ENCODE measurements around the gene GPC5.
"Not testable (repeated sequence)": the region's sequence is repeated elsewhere in the genome, so short reads cannot be mapped to it uniquely, and the experiment has no call there.

GPC5 gene

DNA sequence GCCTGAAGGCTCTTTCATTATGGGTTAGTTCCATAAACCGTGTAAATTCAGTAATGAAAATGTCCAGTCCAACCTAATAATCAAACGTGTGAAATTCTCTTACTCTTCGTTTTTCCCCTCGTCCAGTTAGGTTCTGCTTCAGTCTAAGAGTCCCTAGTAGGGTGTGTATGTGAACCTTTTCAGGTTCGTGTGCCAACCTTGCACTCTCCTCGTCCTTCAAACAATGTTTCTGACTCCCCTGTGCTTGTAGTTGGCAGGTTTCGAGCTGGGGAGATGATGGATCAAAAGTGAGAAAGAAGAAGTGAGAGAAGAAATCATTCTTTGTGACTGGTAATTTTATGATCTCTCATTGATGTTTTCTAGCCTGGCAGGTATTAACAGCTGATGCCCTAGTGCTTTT, 366.1 kb downstream of the GPC5 start:
- no peak for ATAC-seq
- no peaks in the 10 kb centered on the region for H3K9me3 Mint-ChIP-seq
- H3K27ac Mint-ChIP-seq: no peak overlapping the region
- no peaks in the 10 kb centered on the region for H3K4me1 Mint-ChIP-seq
- DNase-seq: no peak
- no peak overlapping the region for H3K4me3 Mint-ChIP-seq
- H3K36me3 Mint-ChIP-seq (ENCODE audit: low read depth): no peaks in the 10 kb centered on the region
- no peaks in the 10 kb centered on the region for H3K27me3 Mint-ChIP-seq

DNA sequence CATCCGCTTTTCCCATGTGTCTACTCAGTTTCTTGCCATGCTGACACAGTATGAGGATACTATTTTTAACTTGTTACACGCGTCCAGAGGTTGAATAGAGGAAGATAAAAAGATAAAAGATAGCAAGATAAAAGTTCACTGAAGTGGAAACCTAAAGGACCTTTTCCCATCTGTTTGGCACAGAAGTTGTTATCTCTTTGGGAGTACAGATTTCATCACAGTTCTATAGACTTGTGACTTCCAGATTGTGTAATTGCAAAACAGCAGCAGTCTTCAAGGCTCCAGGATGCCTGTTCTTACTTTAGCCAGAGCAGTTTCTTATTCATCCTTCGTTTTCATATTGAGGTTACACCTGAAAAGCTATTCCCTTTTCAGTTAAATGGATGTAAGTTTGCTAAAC, 369.2 kb downstream of the GPC5 start:
- H3K27ac Mint-ChIP-seq: no peak overlapping the region
- no peak overlapping the region for H3K4me3 Mint-ChIP-seq
- H3K9me3 Mint-ChIP-seq: no peaks in the 10 kb centered on the region
- no peaks in the 10 kb centered on the region for H3K4me1 Mint-ChIP-seq
- H3K36me3 Mint-ChIP-seq (ENCODE audit: low read depth): no peaks in the 10 kb centered on the region
- no peaks in the 10 kb centered on the region for H3K27me3 Mint-ChIP-seq
- ATAC-seq (no peak), DNase-seq (no peak)

DNA sequence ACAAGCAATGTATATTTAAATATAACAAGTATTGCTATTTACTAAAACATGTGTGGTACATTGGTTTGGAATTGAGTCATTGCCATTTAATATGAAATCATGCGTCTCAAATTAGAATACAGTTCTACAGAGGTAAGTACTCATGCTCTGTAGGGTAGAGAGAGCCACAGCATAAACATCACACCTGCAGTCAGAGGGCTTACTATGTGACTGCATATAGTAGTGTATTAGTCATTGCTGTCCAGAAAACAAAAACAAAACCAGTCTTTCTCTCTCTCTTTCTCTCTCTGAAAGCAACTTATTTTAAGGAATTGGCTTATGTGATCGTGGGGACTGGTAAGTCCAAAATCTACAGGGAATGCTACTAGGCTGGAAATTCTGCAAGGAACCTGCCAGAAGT, 370.3 kb downstream of the GPC5 start:
- ATAC-seq: no peak
- Mint-ChIP-seq H3K27ac (no peak overlapping the region), H3K4me3 (no peak overlapping the region), H3K27me3 (no peaks in the 10 kb centered on the region), H3K36me3 (ENCODE audit: low read depth) (no peaks in the 10 kb centered on the region), H3K4me1 (no peaks in the 10 kb centered on the region), H3K9me3 (no peaks in the 10 kb centered on the region)
- DNase-seq: no peak

DNA sequence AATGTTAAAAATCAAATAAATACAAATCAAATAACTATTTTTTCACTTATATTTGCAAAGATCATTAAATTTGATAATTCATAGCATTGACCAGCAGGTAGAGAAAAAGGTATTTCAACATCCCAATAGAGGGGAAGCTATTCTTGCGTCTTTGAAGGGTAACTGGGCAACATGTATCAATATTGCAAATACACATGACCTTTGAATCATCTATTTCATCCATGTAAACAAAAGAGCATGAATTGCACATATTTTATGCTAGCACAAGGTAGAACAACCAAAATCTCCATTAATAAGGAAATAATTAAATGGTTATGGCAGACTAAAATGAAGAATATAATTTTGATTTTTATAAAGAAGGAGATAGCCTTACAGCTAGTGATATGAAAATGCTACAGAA, 372.8 kb downstream of the GPC5 start:
- Mint-ChIP-seq H3K4me3 (no peak overlapping the region), H3K4me1 (no peaks in the 10 kb centered on the region), H3K27ac (no peak overlapping the region), H3K36me3 (ENCODE audit: low read depth) (no peaks in the 10 kb centered on the region), H3K9me3 (no peaks in the 10 kb centered on the region), H3K27me3 (no peaks in the 10 kb centered on the region)
- no peak for DNase-seq
- ATAC-seq: no peak

DNA sequence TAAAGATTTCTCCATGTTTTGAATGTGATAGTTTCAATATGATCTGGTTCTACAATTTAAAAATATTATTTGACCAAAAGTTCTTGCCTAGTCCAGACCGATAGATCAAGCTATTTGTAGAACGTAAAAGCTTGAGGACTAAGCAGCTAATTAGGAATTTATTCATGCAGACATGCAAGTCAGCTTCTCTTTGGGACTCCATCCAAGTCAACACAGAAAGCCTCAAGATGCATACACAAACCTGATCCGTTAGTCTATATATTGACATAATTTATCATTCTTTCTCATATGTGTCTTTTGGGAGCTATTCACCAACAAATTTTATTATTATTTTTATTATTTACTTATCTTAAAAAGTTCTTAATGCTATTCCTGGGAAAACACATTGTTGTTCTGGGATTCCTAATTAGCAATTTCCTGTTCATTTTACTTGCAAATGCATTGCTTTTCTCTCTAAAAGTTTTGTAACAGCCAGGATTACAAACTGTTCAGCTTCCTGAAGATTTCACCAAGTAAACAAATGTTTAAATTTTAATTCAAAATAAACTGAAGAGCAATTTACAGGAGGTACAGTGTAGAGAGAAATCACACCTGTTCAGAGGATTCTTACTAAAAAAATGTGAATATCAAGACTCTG, 375.3 kb downstream of the GPC5 start:
- DNase-seq (no peak), ATAC-seq (no peak)
- no peaks in the 10 kb centered on the region for H3K36me3 Mint-ChIP-seq (ENCODE audit: low read depth)
- peaks cover 3% of the 10 kb centered on the region for H3K27me3 Mint-ChIP-seq
- no peaks in the 10 kb centered on the region for H3K9me3 Mint-ChIP-seq
- H3K4me1 Mint-ChIP-seq: no peaks in the 10 kb centered on the region
- H3K27ac Mint-ChIP-seq: no peak overlapping the region
- no peak overlapping the region for H3K4me3 Mint-ChIP-seq

DNA sequence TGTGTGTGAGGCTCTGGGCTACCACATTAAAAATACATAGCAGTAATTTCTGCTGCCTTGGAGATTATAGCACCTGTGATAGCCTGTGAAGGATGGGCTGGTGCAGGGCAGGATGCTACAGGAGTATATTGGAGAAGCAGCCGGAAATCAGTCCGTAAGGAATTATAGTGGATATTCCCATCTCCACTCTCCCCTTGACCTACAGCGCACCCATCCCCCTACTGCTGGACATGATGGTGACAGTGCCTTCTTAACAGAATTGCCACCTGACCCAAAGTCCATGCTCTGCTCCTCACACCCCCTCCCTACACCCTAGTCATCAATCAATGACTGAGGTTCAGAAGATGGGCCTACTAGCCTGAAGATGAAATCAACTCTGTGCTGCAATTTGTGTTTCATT, 376.0 kb downstream of the GPC5 start:
- H3K4me3 Mint-ChIP-seq: no peak overlapping the region
- H3K9me3 Mint-ChIP-seq: no peaks in the 10 kb centered on the region
- peaks cover 3% of the 10 kb centered on the region for H3K27me3 Mint-ChIP-seq
- ATAC-seq (no peak), DNase-seq (no peak)
- no peaks in the 10 kb centered on the region for H3K36me3 Mint-ChIP-seq (ENCODE audit: low read depth)
- no peak overlapping the region for H3K27ac Mint-ChIP-seq
- H3K4me1 Mint-ChIP-seq: no peaks in the 10 kb centered on the region

DNA sequence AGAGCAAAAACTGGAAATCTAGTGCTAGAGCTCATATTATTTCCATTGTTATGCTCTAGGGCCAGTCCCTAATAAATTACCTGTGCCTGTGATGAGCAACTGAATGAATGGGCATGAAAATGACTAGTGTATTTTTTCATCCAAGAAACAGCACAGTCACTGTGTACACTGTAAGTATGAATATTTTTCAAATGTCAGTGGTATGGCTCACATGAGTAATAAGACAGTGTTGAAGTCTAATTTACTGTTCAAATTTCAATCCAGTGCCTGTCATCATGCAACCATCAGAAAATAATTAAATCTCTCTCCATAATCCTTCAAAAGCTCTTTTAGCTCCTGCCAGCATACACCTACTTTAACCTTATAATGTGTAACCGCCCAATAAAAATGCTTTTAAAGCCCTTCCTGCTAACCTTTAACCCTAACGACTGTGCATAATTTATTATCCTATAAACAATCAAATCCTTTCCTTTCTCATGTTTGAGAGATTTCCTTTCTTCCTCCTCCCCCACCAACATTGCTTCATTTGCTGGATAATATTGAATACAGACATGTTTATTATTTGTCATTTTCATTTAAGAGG, 378.3 kb downstream of the GPC5 start:
- DNase-seq (no peak), ATAC-seq (no peak)
- Mint-ChIP-seq H3K9me3 (no peaks in the 10 kb centered on the region), H3K4me1 (no peaks in the 10 kb centered on the region), H3K27ac (no peak overlapping the region), H3K4me3 (no peak overlapping the region), H3K36me3 (ENCODE audit: low read depth) (no peaks in the 10 kb centered on the region), H3K27me3 (peaks cover 3% of the 10 kb centered on the region)

DNA sequence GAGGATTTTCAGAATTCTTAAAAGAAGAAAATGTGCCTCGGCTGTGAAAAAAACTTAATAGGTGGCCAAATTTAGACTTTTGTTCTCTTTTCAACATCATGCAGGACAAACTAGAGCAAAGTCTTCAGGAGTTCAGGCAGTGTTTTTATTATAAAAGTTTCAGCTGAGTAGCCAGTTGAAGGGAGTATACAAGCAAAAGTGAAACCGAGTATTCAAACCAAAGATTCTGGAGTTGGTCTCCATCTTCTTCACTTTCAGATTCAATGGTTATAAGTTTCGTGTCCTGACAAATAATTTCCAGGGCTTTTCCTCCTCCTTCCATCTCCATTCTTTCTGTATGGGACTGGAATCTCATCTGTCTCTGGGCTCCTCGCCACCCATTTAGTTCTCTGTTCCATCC, 379.7 kb downstream of the GPC5 start:
- H3K9me3 Mint-ChIP-seq: no peaks in the 10 kb centered on the region
- ATAC-seq (no peak), DNase-seq (no peak)
- H3K36me3 Mint-ChIP-seq (ENCODE audit: low read depth): no peaks in the 10 kb centered on the region
- H3K27me3 Mint-ChIP-seq: peaks cover 3% of the 10 kb centered on the region
- no peaks in the 10 kb centered on the region for H3K4me1 Mint-ChIP-seq
- H3K27ac Mint-ChIP-seq: no peak overlapping the region
- no peak overlapping the region for H3K4me3 Mint-ChIP-seq

DNA sequence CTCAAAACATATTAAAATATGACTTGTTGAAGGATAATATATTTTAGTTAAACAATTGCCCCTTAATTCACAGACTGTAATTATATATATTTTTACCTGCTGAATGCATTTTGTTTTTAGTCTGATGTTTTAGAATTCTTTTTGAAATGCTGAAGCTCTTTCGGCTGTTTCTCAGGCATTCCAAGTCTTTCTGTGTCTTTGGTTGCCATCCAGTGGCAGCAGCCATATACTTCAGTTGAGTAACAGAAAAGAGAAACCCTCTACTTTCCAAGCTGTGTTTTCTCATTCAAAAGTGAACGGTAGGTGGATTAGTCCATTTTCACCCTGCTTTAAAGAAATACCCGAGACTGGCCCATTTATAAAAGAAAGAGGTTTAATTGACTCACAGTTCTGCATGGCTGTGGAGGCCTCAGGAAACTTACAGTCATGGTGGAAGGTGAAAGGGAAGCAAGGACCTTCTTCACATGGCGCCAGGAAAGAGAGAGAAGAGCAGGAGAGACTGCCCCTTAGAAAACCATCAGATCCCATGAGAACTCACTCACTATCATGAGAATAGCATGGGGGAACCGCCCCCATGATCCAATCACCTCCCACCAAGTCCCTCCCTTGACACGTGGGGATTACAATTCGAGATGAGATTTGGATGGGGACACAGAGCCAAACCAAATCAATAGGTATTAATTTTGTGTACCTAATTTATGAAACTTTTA, 383.7 kb downstream of the GPC5 start:
- not testable (repeated sequence) for H3K4me1 Mint-ChIP-seq; H3K27me3 Mint-ChIP-seq; ATAC-seq; H3K9me3 Mint-ChIP-seq; H3K27ac Mint-ChIP-seq; H3K36me3 Mint-ChIP-seq (ENCODE audit: low read depth); H3K4me3 Mint-ChIP-seq; DNase-seq

DNA sequence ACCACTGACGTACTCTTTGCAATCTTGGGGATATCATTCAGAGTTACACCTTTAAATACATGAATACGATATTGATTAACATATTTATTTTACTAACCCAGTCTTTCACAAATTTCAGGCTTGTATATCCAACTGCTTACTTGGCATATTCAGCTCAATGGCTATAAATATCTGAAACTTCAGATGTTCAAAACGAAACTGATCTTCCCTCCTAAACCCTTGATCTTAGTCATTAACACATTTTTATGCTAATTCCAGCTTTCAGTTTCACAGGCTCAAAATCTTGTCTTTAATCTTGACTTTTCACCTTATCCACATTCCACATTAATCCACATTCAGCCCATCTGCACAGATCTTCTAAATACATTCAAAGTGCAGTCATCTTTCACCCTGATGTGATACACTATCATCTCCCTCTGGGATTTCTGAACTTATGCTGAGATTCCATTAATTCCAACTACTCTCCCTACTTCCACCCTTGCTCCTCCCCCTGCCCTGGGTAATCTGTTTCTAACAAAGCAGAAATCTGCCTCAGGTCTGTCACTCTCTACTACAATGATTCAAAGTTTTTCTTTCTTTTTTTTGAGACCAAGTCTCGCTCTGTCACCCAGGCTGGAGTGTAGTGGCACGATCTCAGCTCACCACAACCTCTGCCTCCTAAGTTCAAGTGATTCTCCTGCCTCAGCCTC, 387.2 kb downstream of the GPC5 start:
- Mint-ChIP-seq H3K4me1 (peaks cover 2% of the 10 kb centered on the region), H3K4me3 (no peak overlapping the region), H3K27ac (no peak overlapping the region), H3K27me3 (no peaks in the 10 kb centered on the region), H3K36me3 (ENCODE audit: low read depth) (no peaks in the 10 kb centered on the region), H3K9me3 (peaks cover 4% of the 10 kb centered on the region)
- ATAC-seq: no peak
- DNase-seq: no peak

DNA sequence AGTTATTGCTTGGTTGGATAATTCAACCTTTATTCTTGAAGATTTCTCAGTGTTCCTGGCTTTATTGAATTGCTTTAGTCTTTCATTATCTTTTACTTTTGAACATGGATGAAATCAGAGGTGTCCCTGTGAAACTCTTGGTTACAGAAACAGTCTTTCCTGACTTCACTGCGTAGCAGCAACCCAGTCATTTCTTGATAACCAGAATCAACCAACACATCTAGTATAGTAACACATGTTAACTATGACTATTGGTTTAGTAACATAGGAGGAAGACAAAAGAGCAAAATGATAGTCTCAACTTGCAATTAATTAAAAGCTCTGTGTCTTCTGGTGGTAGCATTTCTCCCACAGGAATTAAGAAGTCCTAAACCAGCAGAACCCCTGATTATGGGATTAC, 393.6 kb downstream of the GPC5 start:
- Mint-ChIP-seq H3K27me3 (no peaks in the 10 kb centered on the region), H3K9me3 (peaks cover 4% of the 10 kb centered on the region), H3K4me3 (no peak overlapping the region), H3K27ac (no peak overlapping the region), H3K36me3 (ENCODE audit: low read depth) (no peaks in the 10 kb centered on the region), H3K4me1 (no peaks in the 10 kb centered on the region)
- ATAC-seq (no peak), DNase-seq (no peak)

DNA sequence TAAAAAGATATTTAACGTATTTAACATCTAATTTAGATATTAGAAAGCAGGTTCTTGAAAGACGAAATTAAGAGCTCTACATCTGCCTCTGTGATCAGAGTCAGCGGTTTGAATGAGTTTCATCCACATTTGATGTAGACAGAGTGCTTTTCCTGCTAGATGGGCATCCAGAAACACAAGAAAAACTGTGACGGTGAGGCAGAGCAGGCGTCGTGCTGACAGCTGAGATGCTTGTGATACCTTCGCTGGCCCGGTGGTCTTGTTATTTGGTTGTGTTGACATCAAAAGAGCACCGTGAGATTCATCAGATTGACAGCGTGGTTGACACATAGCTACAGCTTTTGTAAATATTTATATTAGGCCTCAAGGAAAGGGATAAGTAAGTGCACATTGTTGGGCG, 399.1 kb downstream of the GPC5 start:
- Mint-ChIP-seq H3K9me3 (peaks cover 19% of the 10 kb centered on the region), H3K4me1 (no peaks in the 10 kb centered on the region), H3K27me3 (no peaks in the 10 kb centered on the region), H3K4me3 (no peak overlapping the region), H3K27ac (no peak overlapping the region), H3K36me3 (ENCODE audit: low read depth) (no peaks in the 10 kb centered on the region)
- no peak for ATAC-seq
- DNase-seq: no peak

DNA sequence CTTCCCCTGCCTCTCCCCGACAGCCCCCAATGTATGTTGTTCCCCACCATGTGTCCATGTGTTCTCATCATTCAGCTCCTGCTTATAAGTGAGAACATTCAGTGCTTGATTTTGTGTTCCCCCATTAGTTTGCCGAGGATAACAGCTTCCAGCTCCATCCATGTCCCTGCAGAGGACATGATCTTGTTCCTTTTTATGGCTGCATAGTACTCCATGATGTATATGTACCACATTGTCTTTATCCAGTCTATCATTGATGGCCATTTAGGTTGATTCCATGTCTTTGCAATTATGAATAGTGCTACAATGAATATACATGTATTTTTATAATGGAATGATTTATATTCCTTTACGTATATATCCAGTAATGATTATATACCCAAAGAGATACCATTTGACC, 399.9 kb downstream of the GPC5 start:
- not testable (repeated sequence) for H3K4me3 Mint-ChIP-seq; H3K27me3 Mint-ChIP-seq; H3K27ac Mint-ChIP-seq; ATAC-seq; DNase-seq; H3K4me1 Mint-ChIP-seq; H3K36me3 Mint-ChIP-seq (ENCODE audit: low read depth)
- H3K9me3 Mint-ChIP-seq: peaks cover 19% of the 10 kb centered on the region

DNA sequence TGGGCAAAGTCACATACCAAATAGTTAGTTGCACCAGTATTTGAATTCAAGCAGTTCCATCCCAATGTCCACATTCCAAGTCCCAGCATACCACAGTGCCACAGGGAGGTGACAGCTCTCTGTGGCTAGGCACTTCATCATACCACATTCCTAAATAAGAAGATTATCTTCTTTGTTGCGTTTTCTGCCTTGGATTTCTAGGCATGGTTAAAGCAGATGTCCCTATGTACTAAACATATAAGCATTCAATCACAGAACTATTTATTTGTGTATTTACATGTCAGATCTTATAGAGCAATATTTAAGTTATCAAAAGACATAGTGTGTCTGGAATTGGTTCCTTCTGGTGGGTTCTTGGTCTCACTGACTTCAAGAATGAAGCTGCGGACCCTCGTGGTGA, 403.4 kb downstream of the GPC5 start:
- H3K36me3 Mint-ChIP-seq (ENCODE audit: low read depth); H3K27me3 Mint-ChIP-seq; DNase-seq; H3K27ac Mint-ChIP-seq; ATAC-seq; H3K4me3 Mint-ChIP-seq; H3K4me1 Mint-ChIP-seq: not testable (repeated sequence)
- peaks cover 16% of the 10 kb centered on the region for H3K9me3 Mint-ChIP-seq

DNA sequence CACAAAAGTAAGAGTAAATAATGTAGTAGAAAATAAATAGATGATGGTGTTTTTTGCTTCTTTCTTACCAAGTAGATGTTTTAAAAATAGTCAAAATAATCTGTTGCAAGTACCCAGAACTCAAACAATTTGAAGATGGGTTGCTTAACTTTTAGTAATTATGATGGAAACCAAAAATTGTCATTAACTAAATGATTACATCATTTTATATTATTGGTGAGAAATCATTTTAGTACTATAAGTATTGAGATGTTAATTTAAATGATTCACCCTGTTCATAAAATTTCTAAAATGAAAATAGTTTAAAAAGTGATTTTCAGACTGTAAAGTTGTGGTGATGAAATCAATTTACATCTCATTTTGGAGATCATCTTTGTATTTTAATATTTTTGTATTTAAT, 404.5 kb downstream of the GPC5 start:
- Mint-ChIP-seq H3K27me3 (no peaks in the 10 kb centered on the region), H3K27ac (no peak overlapping the region), H3K4me1 (no peaks in the 10 kb centered on the region), H3K4me3 (no peak overlapping the region), H3K9me3 (peaks cover 11% of the 10 kb centered on the region), H3K36me3 (ENCODE audit: low read depth) (no peaks in the 10 kb centered on the region)
- ATAC-seq: no peak
- DNase-seq: no peak
